Body of pancreas (tissue), 4 donors: Measurements from ENCODE around the gene SNAI3. TPM values are rescaled to one million over a fixed set of nuclear protein-coding genes. Genes with fewer than 3 reads are reported as not detected.

Experiments
- ATAC-seq: fragments of 150-250 bp; one replicate; pipeline ENCODE4 v1.9.1; 2016
- DNase-seq, 4 donors: peaks; one replicate each; pipeline ENCODE4 v3.0.0-alpha.2; 2019
- H3K27ac ChIP-seq, 4 donors: fragments of 200-600 bp; sonication (generic); 1 replicate in 3 of 4; 2 replicates in 1 of 4; pipeline versions ENCODE4 v1.5.1 to v1.6.1; 2016 to 2019; ENCODE audit warnings: mild to moderate bottlenecking in 1 of 4, mixed read lengths in 1 of 4, moderate library complexity in 1 of 4
- H3K27me3 ChIP-seq, 2 donors: fragments of 200-600 bp; sonication (generic); one replicate each; pipeline ENCODE4 v1.6.0; 2016; ENCODE audit warnings: mild to moderate bottlenecking in 1 of 2
- H3K36me3 ChIP-seq, 2 donors: fragments of 200-600 bp; sonication (generic); replicated peaks in 1 of 2; 2 replicates each; pipeline ENCODE4 v1.5.1; 2016; ENCODE audit warnings: low read depth in 2 of 2; ENCODE audit not compliant: insufficient read depth in 1 of 2
- H3K4me1 ChIP-seq: fragments of 200-600 bp; sonication (generic); one replicate; pipeline ENCODE4 v1.6.0; 2016
- H3K4me3 ChIP-seq, 2 donors: fragments of 200-600 bp; sonication (generic); 1 replicate in 1 of 2; 2 replicates in 1 of 2; pipeline ENCODE4 v1.5.1; 2016 to 2019
- H3K9me3 ChIP-seq, 3 donors: fragments of 200-600 bp; sonication (generic); 1 replicate in 2 of 3; 2 replicates in 1 of 3; pipeline ENCODE4 v1.5.1; 2016
- POLR2A ChIP-seq, 3 donors: fragments of 450-650 bp; IDR thresholded peaks; one replicate each; pipeline ENCODE4 v1.6.1; 2016; ENCODE audit warnings: antibody characterized with exemption in 3 of 3, mild to moderate bottlenecking in 2 of 3
- WGBS, 2 donors: methylation state at CpG; one replicate each; pipeline ENCODE4 v1.1.5; 2017; 5-methylcytosine and 5-hydroxymethylcytosine counted together
- intact Hi-C: fragments of 100-400 bp; cut with DNase I; formaldehyde crosslinking; loops from one replicate; pipeline ENCODE4 v1.15.1; 2023
- total RNA-seq, 2 donors: library from RNA; depleted of rRNA; stranded (reverse); fragments of >200 nt; gene quantifications; one replicate each; pipeline ENCODE4 v1.1.0, GENCODE V29; 2016
- TF ChIP-seq, protein P1 (sequence below), 7 experiments: fragments of 450-650 bp in 4 of 7; fragments of 200-600 bp in 3 of 7; sonication (generic) in 3 of 7; IDR thresholded peaks; one replicate each; pipeline ENCODE4 v1.5.1; 2016 to 2019; ENCODE audit warnings: antibody characterized with exemption in 7 of 7

Gene SNAI3
- total RNA-seq, 2 donors from 2014 or later = 0.26 TPM; not detected in 1

DNA sequence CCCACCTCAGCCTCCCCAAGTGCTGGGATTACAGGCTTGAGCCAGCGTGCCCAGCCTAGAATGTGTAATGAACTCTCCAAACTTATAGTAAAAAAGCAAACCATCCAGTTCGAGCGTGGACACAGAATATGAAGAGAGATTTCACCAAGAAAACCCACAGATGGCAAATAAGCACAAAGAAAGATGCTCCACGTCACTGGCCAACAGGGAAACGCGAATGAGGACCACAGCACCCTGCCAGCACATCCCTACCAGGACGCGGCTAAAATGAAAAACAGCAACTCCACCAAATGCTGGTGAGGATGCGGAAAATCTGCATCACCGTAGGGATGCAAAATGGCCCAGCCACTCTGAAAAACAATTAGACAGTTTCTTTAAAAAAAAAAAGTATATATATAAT is 24.8 kb downstream of the SNAI3 start:
- TF ChIP-seq POLR2A (IDR thresholded peaks at IDR 0.05) = no peak
- TF ChIP-seq, protein P1, sequence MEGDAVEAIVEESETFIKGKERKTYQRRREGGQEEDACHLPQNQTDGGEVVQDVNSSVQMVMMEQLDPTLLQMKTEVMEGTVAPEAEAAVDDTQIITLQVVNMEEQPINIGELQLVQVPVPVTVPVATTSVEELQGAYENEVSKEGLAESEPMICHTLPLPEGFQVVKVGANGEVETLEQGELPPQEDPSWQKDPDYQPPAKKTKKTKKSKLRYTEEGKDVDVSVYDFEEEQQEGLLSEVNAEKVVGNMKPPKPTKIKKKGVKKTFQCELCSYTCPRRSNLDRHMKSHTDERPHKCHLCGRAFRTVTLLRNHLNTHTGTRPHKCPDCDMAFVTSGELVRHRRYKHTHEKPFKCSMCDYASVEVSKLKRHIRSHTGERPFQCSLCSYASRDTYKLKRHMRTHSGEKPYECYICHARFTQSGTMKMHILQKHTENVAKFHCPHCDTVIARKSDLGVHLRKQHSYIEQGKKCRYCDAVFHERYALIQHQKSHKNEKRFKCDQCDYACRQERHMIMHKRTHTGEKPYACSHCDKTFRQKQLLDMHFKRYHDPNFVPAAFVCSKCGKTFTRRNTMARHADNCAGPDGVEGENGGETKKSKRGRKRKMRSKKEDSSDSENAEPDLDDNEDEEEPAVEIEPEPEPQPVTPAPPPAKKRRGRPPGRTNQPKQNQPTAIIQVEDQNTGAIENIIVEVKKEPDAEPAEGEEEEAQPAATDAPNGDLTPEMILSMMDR (IDR thresholded peaks at IDR 0.05) = no peak
- no peak for ATAC-seq
- Histone ChIP-seq H3K9me3 (no peaks in the 10 kb centered on the region), H3K4me3 (no peak overlapping the region), H3K27ac (no peak overlapping the region), H3K27me3 (no peaks in the 10 kb centered on the region), H3K36me3 (no peaks in the 10 kb centered on the region), H3K4me1 (peaks cover 22% of the 10 kb centered on the region)
- intact Hi-C loops = no loop called here
- 80 to 83% methylated on average over 10 of the region's 10 CpGs for WGBS, 2 donors
- no peak for DNase-seq

DNA sequence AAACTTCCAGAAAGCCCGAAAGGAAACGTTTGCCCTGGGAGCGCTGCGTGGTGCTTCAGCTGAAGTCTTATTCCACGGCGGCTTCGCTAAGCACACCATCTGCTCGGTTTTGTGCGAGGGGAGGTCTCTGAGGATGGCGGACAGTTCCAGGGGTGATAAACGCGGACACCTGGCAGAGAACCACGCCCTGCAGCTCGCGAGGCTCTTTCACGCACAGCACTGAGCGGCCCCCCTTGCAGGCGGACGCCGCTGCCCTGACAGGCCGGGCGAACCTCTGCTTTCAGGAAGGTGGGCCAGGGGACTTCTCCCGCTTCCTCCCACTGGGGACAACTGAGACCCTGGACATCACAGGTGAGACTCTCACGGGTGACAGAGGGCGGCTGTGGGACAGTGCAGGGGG is 27.1 kb downstream of the SNAI3 start:
- WGBS, 2 donors = 88 to 90% methylated on average over 10 to 24 of the region's 25 CpGs
- Histone ChIP-seq H3K27ac (no peak overlapping the region), H3K4me3 (no peak overlapping the region), H3K36me3 (no peaks in the 10 kb centered on the region), H3K4me1 (peaks cover 6% of the 10 kb centered on the region), H3K27me3 (no peaks in the 10 kb centered on the region), H3K9me3 (no peaks in the 10 kb centered on the region)
- ATAC-seq = no peak
- intact Hi-C loops = no loop called here
- DNase-seq = no peak
- TF ChIP-seq, protein P1 (IDR thresholded peaks at IDR 0.05) = no peak
- TF ChIP-seq POLR2A (IDR thresholded peaks at IDR 0.05) = no peak

DNA sequence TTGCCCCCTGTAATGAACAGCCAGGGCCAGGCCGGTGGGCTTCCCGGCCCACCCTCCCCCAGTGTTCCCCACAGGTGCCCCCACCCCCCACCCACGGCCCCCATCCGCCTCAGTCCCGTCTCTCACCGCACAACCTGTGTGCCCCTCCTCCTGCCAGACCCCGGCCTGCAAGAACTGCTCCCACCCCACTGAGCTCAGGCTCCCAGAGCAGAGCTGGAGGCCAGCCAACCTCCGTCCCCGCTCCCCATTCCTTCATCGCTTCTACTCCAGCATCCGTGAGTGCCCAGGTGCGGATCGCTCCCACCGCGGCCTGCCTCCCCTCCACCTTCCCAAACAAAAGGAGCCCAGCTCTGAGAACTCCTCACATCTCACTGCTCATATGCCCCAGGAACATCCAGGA is 27.6 kb downstream of the SNAI3 start:
- intact Hi-C loops = no loop called here
- ATAC-seq (no peak), DNase-seq (no peak)
- TF ChIP-seq POLR2A (IDR thresholded peaks at IDR 0.05) = no peak
- TF ChIP-seq, protein P1 (IDR thresholded peaks at IDR 0.05) = no peak
- no peak overlapping the region for H3K4me3 ChIP-seq
- peaks cover 1% of the 10 kb centered on the region for H3K4me1 ChIP-seq
- H3K27ac ChIP-seq = no peak overlapping the region
- 84 to 94% methylated on average over 12 to 15 of the region's 15 CpGs for WGBS, 2 donors
- no peaks in the 10 kb centered on the region for H3K27me3 ChIP-seq
- no peaks in the 10 kb centered on the region for H3K36me3 ChIP-seq
- H3K9me3 ChIP-seq = no peaks in the 10 kb centered on the region

DNA sequence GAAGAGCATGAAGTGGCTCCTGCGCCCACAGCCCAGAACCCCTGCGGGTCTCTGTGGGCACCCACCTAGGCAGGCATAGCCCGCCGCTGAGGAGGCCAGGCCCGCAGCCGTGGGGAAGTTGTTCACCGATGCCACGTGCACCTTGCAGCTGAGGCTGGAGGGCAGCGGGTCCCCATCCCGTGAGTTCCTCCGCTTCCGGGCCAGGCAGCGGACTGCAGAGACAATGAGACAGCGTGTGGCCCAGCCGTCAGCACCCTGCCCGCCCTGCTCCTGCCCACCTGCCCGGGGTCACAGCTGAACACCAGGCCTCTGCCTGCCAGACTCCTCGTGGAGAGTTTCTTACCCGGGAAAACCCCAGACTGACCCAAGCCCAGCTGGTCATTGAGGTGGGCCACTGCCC is 28.9 kb downstream of the SNAI3 start:
- ATAC-seq (no peak), DNase-seq (no peak)
- Histone ChIP-seq H3K4me1 (no peaks in the 10 kb centered on the region), H3K4me3 (no peak overlapping the region), H3K9me3 (no peaks in the 10 kb centered on the region), H3K27me3 (no peaks in the 10 kb centered on the region), H3K27ac (no peak overlapping the region), H3K36me3 (no peaks in the 10 kb centered on the region)
- TF ChIP-seq POLR2A (IDR thresholded peaks at IDR 0.05) = no peak
- TF ChIP-seq, protein P1 (IDR thresholded peaks at IDR 0.05) = no peak
- intact Hi-C loops = no loop called here
- 86 to 95% methylated on average over 7 to 19 of the region's 19 CpGs for WGBS, 2 donors

DNA sequence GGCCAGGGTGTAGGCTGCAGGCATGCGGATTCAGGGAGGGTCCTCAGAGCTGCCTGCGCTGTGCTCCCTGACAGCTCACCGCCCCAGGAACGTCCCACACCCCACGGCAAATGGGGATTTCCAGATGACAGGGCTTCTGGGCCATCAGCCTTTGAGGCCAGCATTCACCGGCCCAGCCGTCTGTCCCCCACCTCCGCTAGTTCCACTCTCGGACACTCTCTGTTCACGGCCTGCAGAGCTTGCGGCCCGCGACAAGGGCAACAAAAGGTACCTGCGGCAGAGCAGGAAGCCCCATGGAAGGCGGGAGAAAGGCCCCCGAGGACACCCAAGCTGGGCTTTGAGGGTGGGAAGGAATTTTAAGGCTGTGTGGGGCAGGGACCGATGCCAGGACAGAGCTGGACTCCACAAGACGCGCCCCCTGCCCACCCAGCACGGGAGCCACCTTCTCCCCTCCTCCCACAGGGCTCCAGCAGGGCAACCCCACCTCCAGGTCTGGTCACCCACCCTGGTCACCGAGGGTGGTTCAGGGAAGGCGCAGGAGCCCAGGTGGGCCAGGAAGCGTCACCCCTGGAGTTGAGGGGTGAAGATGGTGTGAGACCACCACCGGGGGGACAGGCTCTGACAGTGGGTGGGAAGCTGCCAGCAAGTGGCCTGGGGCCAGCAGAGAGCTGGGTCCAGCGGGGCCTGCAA is 29.9 kb downstream of the SNAI3 start:
- Histone ChIP-seq H3K36me3 (no peaks in the 10 kb centered on the region), H3K27ac (no peak overlapping the region), H3K27me3 (no peaks in the 10 kb centered on the region), H3K4me1 (peaks cover 8% of the 10 kb centered on the region), H3K4me3 (no peak overlapping the region), H3K9me3 (no peaks in the 10 kb centered on the region)
- WGBS, 2 donors = 80 to 84% methylated on average over 15 to 24 of the region's 25 CpGs
- intact Hi-C loops = no loop called here
- ATAC-seq (no peak), DNase-seq (no peak)
- no peak for TF ChIP-seq POLR2A (IDR thresholded peaks at IDR 0.05)
- TF ChIP-seq, protein P1 (IDR thresholded peaks at IDR 0.05) = no peak
